ENCODE data around the gene ADNP2. TPM values are rescaled to one million over a fixed set of nuclear protein-coding genes. Genes with fewer than 3 reads are reported as not detected.
A peak's percentile ranks its signal among the peaks of the same experiment; 100 is the strongest.

ADNP2 gene
- total RNA-seq, 4 donors from 2014 or later, result 16.0 to 30.1 (median 22.3) TPM

GRCh38 chr18:80168346-80168745 lies 59.3 kb downstream of the ADNP2 start:
- Histone ChIP-seq H3K4me1 (peaks cover 0 to 8% (median 0%) of the 10 kb centered on the region in 4 donors), H3K27me3 (no peaks in the 10 kb centered on the region), H3K9me3 (no peaks in the 10 kb centered on the region), H3K36me3 (no peaks in the 10 kb centered on the region), H3K4me3 (no peak overlapping the region), H3K27ac (no peak overlapping the region)
- TF ChIP-seq EP300 (IDR thresholded peaks at IDR 0.05; ENCODE audit: low read depth) (no peak), POLR2A (IDR thresholded peaks at IDR 0.05) (no peak), CTCF (IDR thresholded peaks at IDR 0.05) (no peak), POLR2AphosphoS5 (IDR thresholded peaks at IDR 0.05) (no peak)
- no peak for DNase-seq
- intact Hi-C loops (cut with DNase I; ENCODE audit: low total_unique reads) (no loop called here), in situ Hi-C loops (cut with MboI; ENCODE audit: low pct_ligation_motif_present in 1 of 4, low pct_unique_long_range_greater_than_20kb in 1 of 4, low sequenced_read_pairs in 3 of 4) (no loop called here)
- 57% methylated on average over 2 of the region's 2 CpGs; no CpG with 5 or more reads in 1 of the 2 donors for WGBS, 2 donors (ENCODE audit: low coverage in 1 of 2)

GRCh38 chr18:80168982-80169381 lies 59.9 kb downstream of the ADNP2 start:
- no peaks in the 10 kb centered on the region for H3K36me3 ChIP-seq
- intact Hi-C loops (cut with DNase I; ENCODE audit: low total_unique reads), result no loop called here
- in situ Hi-C loops (cut with MboI; ENCODE audit: low pct_ligation_motif_present in 1 of 4, low pct_unique_long_range_greater_than_20kb in 1 of 4, low sequenced_read_pairs in 3 of 4), result no loop called here
- no peaks in the 10 kb centered on the region for H3K27me3 ChIP-seq
- TF ChIP-seq EP300 (IDR thresholded peaks at IDR 0.05; ENCODE audit: low read depth) (no peak), POLR2A (IDR thresholded peaks at IDR 0.05) (no peak), CTCF (IDR thresholded peaks at IDR 0.05) (no peak), POLR2AphosphoS5 (IDR thresholded peaks at IDR 0.05) (no peak)
- H3K27ac ChIP-seq, result no peak overlapping the region
- WGBS, 2 donors (ENCODE audit: low coverage in 1 of 2), result 60 to 87% methylated on average over 1 to 15 of the region's 15 CpGs
- H3K4me3 ChIP-seq, result no peak overlapping the region
- peaks cover 0 to 8% (median 0%) of the 10 kb centered on the region in 4 donors for H3K4me1 ChIP-seq
- peak; percentile 5 for DNase-seq
- no peaks in the 10 kb centered on the region for H3K9me3 ChIP-seq

GRCh38 chr18:80169607-80170006 lies 60.5 kb downstream of the ADNP2 start:
- WGBS, 2 donors (ENCODE audit: low coverage in 1 of 2), result 94 to 100% methylated on average over 8 to 17 of the region's 17 CpGs
- peaks cover 0 to 8% (median 0%) of the 10 kb centered on the region in 4 donors for H3K4me1 ChIP-seq
- H3K27me3 ChIP-seq, result no peaks in the 10 kb centered on the region
- H3K36me3 ChIP-seq, result no peaks in the 10 kb centered on the region
- H3K27ac ChIP-seq, result no peak overlapping the region
- no peak for TF ChIP-seq EP300 (IDR thresholded peaks at IDR 0.05; ENCODE audit: low read depth)
- intact Hi-C loops (cut with DNase I; ENCODE audit: low total_unique reads), result no loop called here
- no peaks in the 10 kb centered on the region for H3K9me3 ChIP-seq
- in situ Hi-C loops (cut with MboI; ENCODE audit: low pct_ligation_motif_present in 1 of 4, low pct_unique_long_range_greater_than_20kb in 1 of 4, low sequenced_read_pairs in 3 of 4), result no loop called here
- H3K4me3 ChIP-seq, result no peak overlapping the region
- DNase-seq, result no peak

- H3K9me3 ChIP-seq, result no peaks in the 10 kb centered on the region
- H3K36me3 ChIP-seq, result no peaks in the 10 kb centered on the region
- no peak for DNase-seq
- WGBS, 2 donors (ENCODE audit: low coverage in 1 of 2), result 76 to 84% methylated on average over 2 to 7 of the region's 7 CpGs
- H3K4me3 ChIP-seq, result no peak overlapping the region
- no peaks in the 10 kb centered on the region for H3K27me3 ChIP-seq
- H3K4me1 ChIP-seq, result peaks cover 0 to 8% (median 0%) of the 10 kb centered on the region in 4 donors
- TF ChIP-seq CTCF (IDR thresholded peaks at IDR 0.05) (no peak), EP300 (IDR thresholded peaks at IDR 0.05; ENCODE audit: low read depth) (no peak), POLR2A (IDR thresholded peaks at IDR 0.05) (no peak), POLR2AphosphoS5 (IDR thresholded peaks at IDR 0.05) (no peak)
- in situ Hi-C loops (cut with MboI; ENCODE audit: low pct_ligation_motif_present in 1 of 4, low pct_unique_long_range_greater_than_20kb in 1 of 4, low sequenced_read_pairs in 3 of 4), result no loop called here
- H3K27ac ChIP-seq, result no peak overlapping the region
- intact Hi-C loops (cut with DNase I; ENCODE audit: low total_unique reads), result no loop called here
Measured at GRCh38 chr18:80170395-80171053, 61.5 kb downstream of the ADNP2 start.

Data from transverse colon (tissue), 4 donors.